ENCODE data around the gene ZBTB5.
"Not testable (repeated sequence)": the region's sequence is repeated elsewhere in the genome, so short reads cannot be mapped to it uniquely, and the experiment has no call there.

Gene ZBTB5

GRCh38 chr9:37485389-37486255, 20.4 kb upstream of the ZBTB5 start, which contains the start of gene POLR1E:
POLR1E (plus strand) TSS chr9:37485948; CDS start chr9:37486048, 100 bp downstream.
- no peak for FAIRE-seq

- FAIRE-seq, result no peak
Measured at GRCh38 chr9:37480759-37481158, 15.5 kb upstream of the ZBTB5 start.

- not testable (repeated sequence) for FAIRE-seq
Measured at GRCh38 chr9:37477987-37478619, 12.9 kb upstream of the ZBTB5 start.

- FAIRE-seq, result not testable (repeated sequence)
Measured at GRCh38 chr9:37477443-37477842, 12.2 kb upstream of the ZBTB5 start.

GRCh38 chr9:37476930-37477329, 11.7 kb upstream of the ZBTB5 start:
- no peak for FAIRE-seq

GRCh38 chr9:37474438-37474837, 9.2 kb upstream of the ZBTB5 start:
- FAIRE-seq, result peak; percentile 41

GRCh38 chr9:37473982-37474381, 8.7 kb upstream of the ZBTB5 start:
- not testable (repeated sequence) for FAIRE-seq

- FAIRE-seq, result peak; percentile 100
Measured at GRCh38 chr9:37471942-37472684, 6.9 kb upstream of the ZBTB5 start.

GRCh38 chr9:37468620-37469019, 3.4 kb upstream of the ZBTB5 start:
- no peak for FAIRE-seq

GRCh38 chr9:37467530-37467929, 2.3 kb upstream of the ZBTB5 start:
- not testable (repeated sequence) for FAIRE-seq

- FAIRE-seq, result peak; percentile 43
Measured at GRCh38 chr9:37466037-37466709, 923 bp upstream of the ZBTB5 start.

GRCh38 chr9:37464426-37465248, 613 bp downstream of the ZBTB5 start:
- no peak for FAIRE-seq

GRCh38 chr9:37464006-37464405, 1.2 kb downstream of the ZBTB5 start:
- FAIRE-seq, result no peak

- no peak for FAIRE-seq
Measured at GRCh38 chr9:37456817-37457216, 8.4 kb downstream of the ZBTB5 start.

GRCh38 chr9:37455884-37456647, 9.2 kb downstream of the ZBTB5 start:
- no peak for FAIRE-seq

GRCh38 chr9:37454238-37454637, 11.0 kb downstream of the ZBTB5 start:
- no peak for FAIRE-seq

- no peak for FAIRE-seq
Measured at GRCh38 chr9:37453827-37454226, 11.4 kb downstream of the ZBTB5 start.

GRCh38 chr9:37452611-37453010, 12.6 kb downstream of the ZBTB5 start:
- no peak for FAIRE-seq

- FAIRE-seq, result no peak
Measured at GRCh38 chr9:37451628-37452027, 13.6 kb downstream of the ZBTB5 start.

- no peak for FAIRE-seq
Measured at GRCh38 chr9:37449862-37450632, 15.2 kb downstream of the ZBTB5 start.
